ENCODE results near the gene CCR5.

Gene CCR5

DNA sequence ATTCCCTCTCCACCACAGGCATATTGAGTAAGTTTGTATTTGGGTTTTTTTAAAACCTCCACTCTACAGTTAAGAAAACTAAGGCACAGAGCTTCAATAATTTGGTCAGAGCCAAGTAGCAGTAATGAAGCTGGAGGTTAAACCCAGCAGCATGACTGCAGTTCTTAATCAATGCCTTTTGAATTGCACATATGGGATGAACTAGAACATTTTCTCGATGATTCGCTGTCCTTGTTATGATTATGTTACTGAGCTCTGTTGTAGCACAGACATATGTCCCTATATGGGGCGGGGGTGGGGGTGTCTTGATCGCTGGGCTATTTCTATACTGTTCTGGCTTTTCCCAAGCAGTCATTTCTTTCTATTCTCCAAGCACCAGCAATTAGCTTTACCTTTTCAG is 1.6 kb upstream of the CCR5 start:
- no peak overlapping the region for H3K9ac ChIP-seq (ENCODE audit: low read depth, low read length, poor library complexity)
- no peaks in the 10 kb centered on the region for H3K79me1 ChIP-seq (ENCODE audit: low read depth, low read length)
- no peaks in the 10 kb centered on the region for H3K36me3 ChIP-seq (replicated peaks in 1 of 2; ENCODE audit: control insufficient read depth in 2 of 2, insufficient read depth in 2 of 2, low read length in 2 of 2)
- no peak overlapping the region for H3K4me3 ChIP-seq (ENCODE audit: low read length in 2 of 2)
- no peak overlapping the region for H3K27ac ChIP-seq (replicated peaks; ENCODE audit: low read length)
- H3K4me2 ChIP-seq (ENCODE audit: insufficient read depth, low read length, poor library complexity, severe bottlenecking) = no peak overlapping the region
- H2AK5ac ChIP-seq (ENCODE audit: low read depth, low read length) = no peak overlapping the region
- H3K14ac ChIP-seq (ENCODE audit: low read length) = no peak overlapping the region
- WGBS, 2 donors (ENCODE audit: extremely low coverage in 2 of 2, insufficient read length in 2 of 2, insufficient replicate concordance in 1 of 2) = no CpG with 5 or more reads among the region's 4 CpGs
- no peaks in the 10 kb centered on the region for H3K9me3 ChIP-seq (replicated peaks in 1 of 2; ENCODE audit: control insufficient read depth in 2 of 2, insufficient read depth in 1 of 2, low read depth in 1 of 2, low read length in 2 of 2)
- no peak overlapping the region for H2BK120ac ChIP-seq (ENCODE audit: low read depth, low read length)
- H2BK12ac ChIP-seq (ENCODE audit: low read length) = no peak overlapping the region
- H3K18ac ChIP-seq (ENCODE audit: low read length) = no peak overlapping the region
- H2BK5ac ChIP-seq (ENCODE audit: low read length) = no peak overlapping the region
- no peak overlapping the region for H4K8ac ChIP-seq (ENCODE audit: low read depth, low read length)
- no peaks in the 10 kb centered on the region for H3K4me1 ChIP-seq (ENCODE audit: control insufficient read depth in 2 of 2, insufficient read depth in 1 of 2, low read depth in 1 of 2, low read length in 2 of 2)
- H3K4ac ChIP-seq (ENCODE audit: low read length) = no peak overlapping the region
- H3K23ac ChIP-seq (ENCODE audit: low read depth, low read length, poor library complexity) = no peak overlapping the region
- H4K91ac ChIP-seq (ENCODE audit: low read depth, low read length, poor library complexity) = no peak overlapping the region
- H2BK15ac ChIP-seq (ENCODE audit: low read length) = no peak overlapping the region
- H2AFZ ChIP-seq (ENCODE audit: low read length) = no peak overlapping the region
- no peak for DNase-seq (ENCODE audit: low spot score)
- H3K27me3 ChIP-seq (ENCODE audit: control insufficient read depth in 3 of 3, insufficient read depth in 3 of 3, low read depth in 1 of 3, low read length in 3 of 3) = peaks cover 0 to 4% (median 0%) of the 10 kb centered on the region in 3 experiments

DNA sequence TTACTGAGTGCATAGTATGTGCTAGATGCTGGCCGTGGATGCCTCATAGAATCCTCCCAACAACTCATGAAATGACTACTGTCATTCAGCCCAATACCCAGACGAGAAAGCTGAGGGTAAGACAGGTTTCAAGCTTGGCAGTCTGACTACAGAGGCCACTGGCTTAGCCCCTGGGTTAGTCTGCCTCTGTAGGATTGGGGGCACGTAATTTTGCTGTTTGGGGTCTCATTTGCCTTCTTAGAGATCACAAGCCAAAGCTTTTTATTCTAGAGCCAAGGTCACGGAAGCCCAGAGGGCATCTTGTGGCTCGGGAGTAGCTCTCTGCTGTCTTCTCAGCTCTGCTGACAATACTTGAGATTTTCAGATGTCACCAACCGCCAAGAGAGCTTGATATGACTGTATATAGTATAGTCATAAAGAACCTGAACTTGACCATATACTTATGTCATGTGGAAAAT is 1.0 kb upstream of the CCR5 start:
- H2BK15ac ChIP-seq (ENCODE audit: low read length) = no peak overlapping the region
- H3K4ac ChIP-seq (ENCODE audit: low read length) = no peak overlapping the region
- H2AK5ac ChIP-seq (ENCODE audit: low read depth, low read length) = no peak overlapping the region
- no peak overlapping the region for H3K18ac ChIP-seq (ENCODE audit: low read length)
- no peak overlapping the region for H3K4me3 ChIP-seq (ENCODE audit: low read length in 2 of 2)
- DNase-seq (ENCODE audit: low spot score) = no peak
- no peaks in the 10 kb centered on the region for H3K4me1 ChIP-seq (ENCODE audit: control insufficient read depth in 2 of 2, insufficient read depth in 1 of 2, low read depth in 1 of 2, low read length in 2 of 2)
- H3K14ac ChIP-seq (ENCODE audit: low read length) = no peak overlapping the region
- no peaks in the 10 kb centered on the region for H3K79me1 ChIP-seq (ENCODE audit: low read depth, low read length)
- H3K9me3 ChIP-seq (replicated peaks in 1 of 2; ENCODE audit: control insufficient read depth in 2 of 2, insufficient read depth in 1 of 2, low read depth in 1 of 2, low read length in 2 of 2) = no peaks in the 10 kb centered on the region
- H2BK5ac ChIP-seq (ENCODE audit: low read length) = no peak overlapping the region
- H4K8ac ChIP-seq (ENCODE audit: low read depth, low read length) = no peak overlapping the region
- H4K91ac ChIP-seq (ENCODE audit: low read depth, low read length, poor library complexity) = no peak overlapping the region
- WGBS, 2 donors (ENCODE audit: extremely low coverage in 2 of 2, insufficient read length in 2 of 2, insufficient replicate concordance in 1 of 2) = no CpG with 5 or more reads among the region's 6 CpGs
- no peak overlapping the region for H3K4me2 ChIP-seq (ENCODE audit: insufficient read depth, low read length, poor library complexity, severe bottlenecking)
- no peak overlapping the region for H2BK120ac ChIP-seq (ENCODE audit: low read depth, low read length)
- peaks cover 0 to 4% (median 0%) of the 10 kb centered on the region in 3 experiments for H3K27me3 ChIP-seq (ENCODE audit: control insufficient read depth in 3 of 3, insufficient read depth in 3 of 3, low read depth in 1 of 3, low read length in 3 of 3)
- H3K23ac ChIP-seq (ENCODE audit: low read depth, low read length, poor library complexity) = no peak overlapping the region
- H3K9ac ChIP-seq (ENCODE audit: low read depth, low read length, poor library complexity) = no peak overlapping the region
- H3K36me3 ChIP-seq (replicated peaks in 1 of 2; ENCODE audit: control insufficient read depth in 2 of 2, insufficient read depth in 2 of 2, low read length in 2 of 2) = no peaks in the 10 kb centered on the region
- H2AFZ ChIP-seq (ENCODE audit: low read length) = no peak overlapping the region
- no peak overlapping the region for H3K27ac ChIP-seq (replicated peaks; ENCODE audit: low read length)
- no peak overlapping the region for H2BK12ac ChIP-seq (ENCODE audit: low read length)

DNA sequence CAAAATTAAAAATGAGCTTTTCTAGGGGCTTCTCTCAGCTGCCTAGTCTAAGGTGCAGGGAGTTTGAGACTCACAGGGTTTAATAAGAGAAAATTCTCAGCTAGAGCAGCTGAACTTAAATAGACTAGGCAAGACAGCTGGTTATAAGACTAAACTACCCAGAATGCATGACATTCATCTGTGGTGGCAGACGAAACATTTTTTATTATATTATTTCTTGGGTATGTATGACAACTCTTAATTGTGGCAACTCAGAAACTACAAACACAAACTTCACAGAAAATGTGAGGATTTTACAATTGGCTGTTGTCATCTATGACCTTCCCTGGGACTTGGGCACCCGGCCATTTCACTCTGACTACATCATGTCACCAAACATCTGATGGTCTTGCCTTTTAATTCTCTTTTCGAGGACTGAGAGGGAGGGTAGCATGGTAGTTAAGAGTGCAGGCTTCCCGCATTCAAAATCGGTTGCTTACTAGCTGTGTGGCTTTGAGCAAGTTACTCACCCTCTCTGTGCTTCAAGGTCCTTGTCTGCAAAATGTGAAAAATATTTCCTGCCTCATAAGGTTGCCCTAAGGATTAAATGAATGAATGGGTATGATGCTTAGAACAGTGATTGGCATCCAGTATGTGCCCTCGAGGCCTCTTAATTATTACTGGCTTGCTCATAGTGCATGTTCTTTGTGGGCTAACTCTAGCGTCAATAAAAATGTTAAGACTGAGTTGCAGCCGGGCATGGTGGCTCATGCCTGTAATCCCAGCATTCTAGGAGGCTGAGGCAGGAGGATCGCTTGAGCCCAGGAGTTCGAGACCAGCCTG is 984 bp downstream of the CCR5 start:
- Histone ChIP-seq H3K18ac (ENCODE audit: low read length) (no peak overlapping the region), H3K36me3 (replicated peaks in 1 of 2; ENCODE audit: control insufficient read depth in 2 of 2, insufficient read depth in 2 of 2, low read length in 2 of 2) (no peaks in the 10 kb centered on the region), H3K27me3 (ENCODE audit: control insufficient read depth in 3 of 3, insufficient read depth in 3 of 3, low read depth in 1 of 3, low read length in 3 of 3) (peaks cover 0 to 4% (median 0%) of the 10 kb centered on the region in 3 experiments), H4K8ac (ENCODE audit: low read depth, low read length) (no peak overlapping the region), H3K79me1 (ENCODE audit: low read depth, low read length) (no peaks in the 10 kb centered on the region), H3K27ac (replicated peaks; ENCODE audit: low read length) (no peak overlapping the region), H2BK12ac (ENCODE audit: low read length) (no peak overlapping the region), H3K4me3 (ENCODE audit: low read length in 2 of 2) (no peak overlapping the region), H3K9ac (ENCODE audit: low read depth, low read length, poor library complexity) (no peak overlapping the region), H3K4me1 (ENCODE audit: control insufficient read depth in 2 of 2, insufficient read depth in 1 of 2, low read depth in 1 of 2, low read length in 2 of 2) (no peaks in the 10 kb centered on the region), H3K14ac (ENCODE audit: low read length) (no peak overlapping the region), H2BK120ac (ENCODE audit: low read depth, low read length) (no peak overlapping the region), H2AFZ (ENCODE audit: low read length) (no peak overlapping the region), H3K4ac (ENCODE audit: low read length) (no peak overlapping the region), H3K4me2 (ENCODE audit: insufficient read depth, low read length, poor library complexity, severe bottlenecking) (no peak overlapping the region), H4K91ac (ENCODE audit: low read depth, low read length, poor library complexity) (no peak overlapping the region), H3K9me3 (replicated peaks in 1 of 2; ENCODE audit: control insufficient read depth in 2 of 2, insufficient read depth in 1 of 2, low read depth in 1 of 2, low read length in 2 of 2) (no peaks in the 10 kb centered on the region), H2AK5ac (ENCODE audit: low read depth, low read length) (no peak overlapping the region), H2BK5ac (ENCODE audit: low read length) (no peak overlapping the region), H2BK15ac (ENCODE audit: low read length) (no peak overlapping the region), H3K23ac (ENCODE audit: low read depth, low read length, poor library complexity) (no peak overlapping the region)
- no peak for DNase-seq (ENCODE audit: low spot score)
- WGBS, 2 donors (ENCODE audit: extremely low coverage in 2 of 2, insufficient read length in 2 of 2, insufficient replicate concordance in 1 of 2) = no CpG with 5 or more reads among the region's 10 CpGs

DNA sequence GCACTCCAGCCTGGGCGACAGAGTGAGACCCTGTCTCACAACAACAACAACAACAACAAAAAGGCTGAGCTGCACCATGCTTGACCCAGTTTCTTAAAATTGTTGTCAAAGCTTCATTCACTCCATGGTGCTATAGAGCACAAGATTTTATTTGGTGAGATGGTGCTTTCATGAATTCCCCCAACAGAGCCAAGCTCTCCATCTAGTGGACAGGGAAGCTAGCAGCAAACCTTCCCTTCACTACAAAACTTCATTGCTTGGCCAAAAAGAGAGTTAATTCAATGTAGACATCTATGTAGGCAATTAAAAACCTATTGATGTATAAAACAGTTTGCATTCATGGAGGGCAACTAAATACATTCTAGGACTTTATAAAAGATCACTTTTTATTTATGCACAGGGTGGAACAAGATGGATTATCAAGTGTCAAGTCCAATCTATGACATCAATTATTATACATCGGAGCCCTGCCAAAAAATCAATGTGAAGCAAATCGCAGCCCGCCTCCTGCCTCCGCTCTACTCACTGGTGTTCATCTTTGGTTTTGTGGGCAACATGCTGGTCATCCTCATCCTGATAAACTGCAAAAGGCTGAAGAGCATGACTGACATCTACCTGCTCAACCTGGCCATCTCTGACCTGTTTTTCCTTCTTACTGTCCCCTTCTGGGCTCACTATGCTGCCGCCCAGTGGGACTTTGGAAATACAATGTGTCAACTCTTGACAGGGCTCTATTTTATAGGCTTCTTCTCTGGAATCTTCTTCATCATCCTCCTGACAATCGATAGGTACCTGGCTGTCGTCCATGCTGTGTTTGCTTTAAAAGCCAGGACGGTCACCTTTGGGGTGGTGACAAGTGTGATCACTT is 2.0 kb downstream of the CCR5 start:
- Histone ChIP-seq H3K27ac (replicated peaks; ENCODE audit: low read length) (no peak overlapping the region), H3K4me1 (ENCODE audit: control insufficient read depth in 2 of 2, insufficient read depth in 1 of 2, low read depth in 1 of 2, low read length in 2 of 2) (no peaks in the 10 kb centered on the region), H2BK5ac (ENCODE audit: low read length) (no peak overlapping the region), H3K14ac (ENCODE audit: low read length) (no peak overlapping the region), H4K91ac (ENCODE audit: low read depth, low read length, poor library complexity) (no peak overlapping the region), H3K27me3 (ENCODE audit: control insufficient read depth in 3 of 3, insufficient read depth in 3 of 3, low read depth in 1 of 3, low read length in 3 of 3) (peaks cover 0 to 4% (median 0%) of the 10 kb centered on the region in 3 experiments), H3K9ac (ENCODE audit: low read depth, low read length, poor library complexity) (no peak overlapping the region), H2BK12ac (ENCODE audit: low read length) (no peak overlapping the region), H3K9me3 (replicated peaks in 1 of 2; ENCODE audit: control insufficient read depth in 2 of 2, insufficient read depth in 1 of 2, low read depth in 1 of 2, low read length in 2 of 2) (no peaks in the 10 kb centered on the region), H3K18ac (ENCODE audit: low read length) (no peak overlapping the region), H3K4me2 (ENCODE audit: insufficient read depth, low read length, poor library complexity, severe bottlenecking) (no peak overlapping the region), H2BK120ac (ENCODE audit: low read depth, low read length) (no peak overlapping the region), H3K79me1 (ENCODE audit: low read depth, low read length) (no peaks in the 10 kb centered on the region), H3K4ac (ENCODE audit: low read length) (no peak overlapping the region), H3K4me3 (ENCODE audit: low read length in 2 of 2) (no peak overlapping the region), H2BK15ac (ENCODE audit: low read length) (no peak overlapping the region), H3K36me3 (replicated peaks in 1 of 2; ENCODE audit: control insufficient read depth in 2 of 2, insufficient read depth in 2 of 2, low read length in 2 of 2) (no peaks in the 10 kb centered on the region), H4K8ac (ENCODE audit: low read depth, low read length) (no peak overlapping the region), H2AFZ (ENCODE audit: low read length) (no peak overlapping the region), H2AK5ac (ENCODE audit: low read depth, low read length) (no peak overlapping the region), H3K23ac (ENCODE audit: low read depth, low read length, poor library complexity) (no peak overlapping the region)
- WGBS, 2 donors (ENCODE audit: extremely low coverage in 2 of 2, insufficient read length in 2 of 2, insufficient replicate concordance in 1 of 2) = no CpG with 5 or more reads among the region's 9 CpGs
- DNase-seq (ENCODE audit: low spot score) = no peak

Measured in neuronal stem cell (in vitro differentiated cells).